ENCODE results near the gene G0S2.

DNA sequence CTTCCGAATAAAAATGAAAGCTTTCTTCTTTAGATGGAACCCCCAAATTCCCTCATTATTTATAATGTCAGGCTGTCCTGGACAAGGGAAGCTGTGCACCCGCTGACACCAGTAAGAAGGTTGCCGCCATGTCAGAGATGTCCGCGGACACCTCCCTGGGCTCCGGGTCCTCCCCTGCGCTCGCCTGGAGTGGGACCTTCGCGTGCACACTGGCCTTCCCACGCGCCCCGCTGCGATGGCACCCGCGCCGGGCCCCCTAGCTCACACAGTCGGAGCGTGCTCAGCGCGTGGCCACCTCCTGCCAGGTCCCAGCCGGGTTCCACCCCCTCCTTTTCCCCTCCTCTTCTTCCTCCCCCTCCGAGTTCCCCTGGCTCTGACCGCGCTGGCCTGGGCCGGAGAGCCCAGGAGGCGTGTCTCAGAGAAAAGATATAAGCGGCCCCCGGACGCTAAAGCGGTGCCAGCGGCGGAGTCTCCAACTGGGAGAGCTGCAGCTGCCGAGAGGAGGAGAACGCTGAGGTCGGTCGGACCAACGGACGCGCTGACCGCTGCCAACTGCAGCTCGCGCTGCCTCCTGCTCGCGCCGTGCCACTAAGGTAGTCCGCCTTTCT is at the start of gene G0S2:
- TF ChIP-seq, protein P1, sequence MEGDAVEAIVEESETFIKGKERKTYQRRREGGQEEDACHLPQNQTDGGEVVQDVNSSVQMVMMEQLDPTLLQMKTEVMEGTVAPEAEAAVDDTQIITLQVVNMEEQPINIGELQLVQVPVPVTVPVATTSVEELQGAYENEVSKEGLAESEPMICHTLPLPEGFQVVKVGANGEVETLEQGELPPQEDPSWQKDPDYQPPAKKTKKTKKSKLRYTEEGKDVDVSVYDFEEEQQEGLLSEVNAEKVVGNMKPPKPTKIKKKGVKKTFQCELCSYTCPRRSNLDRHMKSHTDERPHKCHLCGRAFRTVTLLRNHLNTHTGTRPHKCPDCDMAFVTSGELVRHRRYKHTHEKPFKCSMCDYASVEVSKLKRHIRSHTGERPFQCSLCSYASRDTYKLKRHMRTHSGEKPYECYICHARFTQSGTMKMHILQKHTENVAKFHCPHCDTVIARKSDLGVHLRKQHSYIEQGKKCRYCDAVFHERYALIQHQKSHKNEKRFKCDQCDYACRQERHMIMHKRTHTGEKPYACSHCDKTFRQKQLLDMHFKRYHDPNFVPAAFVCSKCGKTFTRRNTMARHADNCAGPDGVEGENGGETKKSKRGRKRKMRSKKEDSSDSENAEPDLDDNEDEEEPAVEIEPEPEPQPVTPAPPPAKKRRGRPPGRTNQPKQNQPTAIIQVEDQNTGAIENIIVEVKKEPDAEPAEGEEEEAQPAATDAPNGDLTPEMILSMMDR (IDR thresholded peaks at IDR 0.05): no peak
- peak; percentile 86 to 91 (median 89) for TF ChIP-seq POLR2A (IDR thresholded peaks at IDR 0.05)
